HAP-1 (cell line): ENCODE results near the gene ARL5A.
"Not testable (repeated sequence)": the region's sequence is repeated elsewhere in the genome, so short reads cannot be mapped to it uniquely, and the experiment has no call there.

Experiments
- DNase-seq, 2 experiments: peaks; one replicate each; pipeline ENCODE4 v3.0.0-alpha.2; 2016 to 2020; ENCODE audit warnings: low spot score in 2 of 2
- H3K27me3 ChIP-seq: fragments of 250-450 bp; sonication (Bioruptor Pico); 2 replicates; pipeline ENCODE4 v1.5.1; 2020; ENCODE audit warnings: low read depth, mild to moderate bottlenecking, moderate library complexity
- H3K36me3 ChIP-seq: fragments of 250-450 bp; sonication (Bioruptor Pico); replicated peaks from 2 replicates; pipeline ENCODE4 v1.5.1; 2020; ENCODE audit warnings: mild to moderate bottlenecking
- H3K4me1 ChIP-seq: fragments of 250-450 bp; sonication (Bioruptor Pico); 2 replicates; pipeline ENCODE4 v1.5.1; 2020; ENCODE audit warnings: mild to moderate bottlenecking
- H3K4me3 ChIP-seq: fragments of 250-450 bp; sonication (Bioruptor Pico); 2 replicates; pipeline ENCODE4 v1.5.1; 2020; ENCODE audit warnings: mild to moderate bottlenecking, moderate library complexity
- H3K9me3 ChIP-seq: fragments of 250-450 bp; sonication (Bioruptor Pico); 2 replicates; pipeline ENCODE4 v1.5.1; 2020; ENCODE audit warnings: mild to moderate bottlenecking, moderate library complexity
- in situ Hi-C: fragments of 300-500 bp; cut with MboI; formaldehyde crosslinking; loops from 3 replicates; pipeline ENCODE4 v1.14.3; 2020; ENCODE audit warnings: low sequenced_read_pairs, inconsistent platforms, mixed read lengths

The ARL5A gene

DNA sequence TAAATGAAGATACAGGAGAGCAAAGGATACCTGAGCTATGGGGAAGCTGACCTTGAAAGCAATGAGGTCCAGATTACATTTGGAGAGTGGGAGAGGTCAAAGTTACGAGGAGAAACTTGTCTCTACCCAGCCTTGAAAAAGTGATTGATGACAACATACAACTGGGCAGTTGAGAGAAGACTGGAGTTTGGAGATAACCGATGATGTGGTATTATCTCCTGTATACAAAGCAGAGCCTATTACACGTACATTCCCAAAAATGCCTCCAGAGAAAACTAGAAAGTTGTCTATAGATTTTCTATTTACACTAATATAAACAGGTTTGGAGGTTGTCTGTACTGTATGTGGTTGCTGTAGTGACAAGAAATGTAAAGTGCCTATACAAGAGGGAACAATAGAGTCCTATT, 28.3 kb downstream of the ARL5A start:
- peaks cover 13% of the 10 kb centered on the region for H3K4me1 ChIP-seq
- H3K36me3 ChIP-seq = peaks cover 8% of the 10 kb centered on the region
- in situ Hi-C loops = no loop called here
- no peaks in the 10 kb centered on the region for H3K27me3 ChIP-seq
- no peak for DNase-seq
- H3K9me3 ChIP-seq = no peaks in the 10 kb centered on the region
- no peak overlapping the region for H3K4me3 ChIP-seq

DNA sequence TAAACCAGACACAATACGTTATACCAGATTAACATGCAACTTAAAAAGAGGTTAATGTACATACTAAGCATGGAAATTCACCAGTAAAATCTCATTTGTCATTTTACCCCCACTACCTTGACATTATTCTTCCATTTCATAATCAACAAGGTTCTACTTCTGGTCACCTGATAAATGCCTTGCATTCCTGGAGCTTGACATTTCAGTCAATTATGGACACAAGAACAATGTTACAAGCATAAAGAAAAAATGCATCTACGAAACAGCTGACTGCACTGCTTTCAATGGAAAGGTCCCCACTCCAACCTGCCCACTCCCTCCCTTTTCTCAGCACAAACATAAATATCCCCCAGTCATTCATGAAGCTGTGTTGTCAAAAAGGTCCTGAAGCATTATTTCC, 31.4 kb downstream of the ARL5A start:
- Histone ChIP-seq H3K9me3 (no peaks in the 10 kb centered on the region), H3K27me3 (no peaks in the 10 kb centered on the region), H3K4me1 (peaks cover 13% of the 10 kb centered on the region), H3K36me3 (no peaks in the 10 kb centered on the region), H3K4me3 (no peak overlapping the region)
- in situ Hi-C loops = no loop called here
- DNase-seq = no peak

DNA sequence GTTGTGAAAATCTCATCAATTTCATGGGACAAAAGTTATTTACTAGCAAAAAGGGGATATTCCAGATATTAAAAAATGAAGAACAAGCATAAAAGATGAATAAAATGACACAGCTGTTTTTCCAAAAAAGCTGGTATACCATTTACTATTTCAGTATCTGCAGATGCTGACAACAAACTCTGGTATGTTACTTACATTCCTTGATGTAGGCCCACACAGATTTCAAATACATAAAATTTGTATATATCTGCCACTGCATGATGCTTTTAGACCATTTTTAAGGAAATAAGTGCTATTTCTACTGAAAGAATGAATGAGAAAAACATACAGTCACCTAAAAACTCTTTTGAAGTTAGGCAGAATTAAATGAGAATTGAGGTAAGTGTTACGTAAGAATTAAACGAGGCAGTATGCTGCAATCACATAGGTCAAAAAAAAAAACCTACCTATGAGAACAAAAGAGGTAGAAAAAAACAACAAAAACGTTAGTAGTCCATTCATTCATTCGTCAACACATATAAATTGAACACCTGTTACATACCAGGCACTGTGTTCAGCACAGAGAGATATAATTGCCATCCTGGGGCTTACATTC, 32.5 kb downstream of the ARL5A start:
- H3K9me3 ChIP-seq = no peaks in the 10 kb centered on the region
- in situ Hi-C loops = no loop called here
- H3K4me3 ChIP-seq = no peak overlapping the region
- DNase-seq = no peak
- no peaks in the 10 kb centered on the region; the same call in 1 of the 2 replicates for H3K36me3 ChIP-seq
- peaks cover 12% of the 10 kb centered on the region for H3K4me1 ChIP-seq
- H3K27me3 ChIP-seq = no peaks in the 10 kb centered on the region

DNA sequence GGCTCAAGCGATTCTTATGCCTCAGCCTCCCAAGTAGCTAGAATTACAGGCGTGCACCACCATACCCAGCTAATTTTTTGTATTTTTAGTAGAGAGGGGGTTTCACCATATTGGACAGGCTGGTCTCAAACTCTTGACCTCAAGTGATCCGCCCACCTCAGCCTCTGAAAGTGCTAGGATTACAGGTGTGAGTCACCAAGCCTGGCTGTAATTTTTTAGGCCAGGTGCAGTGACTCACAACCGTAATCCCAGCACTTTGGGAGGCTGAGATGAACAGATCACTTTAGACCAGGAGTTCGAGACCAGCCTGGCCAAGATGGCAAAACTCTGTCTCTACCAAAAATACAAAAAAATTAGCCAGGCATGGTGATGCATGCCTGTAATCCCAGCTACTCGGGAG, 33.8 kb downstream of the ARL5A start:
- not testable (repeated sequence) for H3K27me3 ChIP-seq

DNA sequence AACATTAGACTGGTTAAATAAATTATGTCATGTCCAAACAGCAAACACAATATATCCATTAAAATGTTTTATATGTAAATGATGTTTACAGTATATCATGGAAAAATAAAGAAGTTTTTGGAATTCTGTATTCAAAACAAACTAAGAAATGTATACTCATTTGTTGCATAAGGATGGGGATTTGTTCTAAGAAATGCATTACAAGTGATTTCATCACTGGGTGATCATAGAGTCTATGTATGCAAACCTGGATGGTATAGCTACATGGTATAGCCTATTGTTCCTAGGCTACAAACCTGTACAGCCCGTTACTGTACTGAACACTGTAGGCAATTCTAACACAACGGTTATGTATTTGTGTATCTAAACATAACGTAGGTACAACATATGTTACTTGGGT, 35.1 kb downstream of the ARL5A start:
- Histone ChIP-seq H3K4me1 (peaks cover 7% of the 10 kb centered on the region), H3K9me3 (no peaks in the 10 kb centered on the region), H3K27me3 (no peaks in the 10 kb centered on the region), H3K36me3 (no peaks in the 10 kb centered on the region; the same call in 1 of the 2 replicates), H3K4me3 (no peak overlapping the region)
- no peak for DNase-seq
- in situ Hi-C loops = no loop called here

More for the DNA sequence above, 33.8 kb downstream of the ARL5A start:
- in situ Hi-C loops, H3K9me3 ChIP-seq, H3K4me1 ChIP-seq, DNase-seq, H3K4me3 ChIP-seq, H3K36me3 ChIP-seq: not testable (repeated sequence)

DNA sequence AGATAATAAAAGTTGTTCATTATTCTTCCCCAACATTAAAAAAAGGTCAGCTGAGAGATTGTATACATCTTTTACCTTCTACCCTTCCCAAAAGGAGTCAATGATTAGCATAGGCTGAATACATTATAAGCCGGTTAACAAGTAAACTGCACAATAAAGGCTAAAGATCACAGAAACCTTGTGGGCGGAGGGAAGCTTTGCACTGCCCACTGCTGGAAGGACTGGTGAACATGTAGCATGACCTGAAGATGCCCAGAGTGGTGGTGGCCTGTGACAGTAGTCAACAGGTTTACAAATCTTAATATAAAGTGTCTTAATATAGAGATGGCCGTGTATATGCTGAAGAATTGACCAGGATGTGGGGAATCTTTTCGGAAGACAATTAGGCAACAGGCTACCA, 35.6 kb downstream of the ARL5A start:
- Histone ChIP-seq H3K9me3 (no peaks in the 10 kb centered on the region), H3K4me1 (peaks cover 7% of the 10 kb centered on the region), H3K27me3 (no peaks in the 10 kb centered on the region), H3K4me3 (no peak overlapping the region), H3K36me3 (peaks cover 3% of the 10 kb centered on the region)
- in situ Hi-C loops = no loop called here
- no peak for DNase-seq

DNA sequence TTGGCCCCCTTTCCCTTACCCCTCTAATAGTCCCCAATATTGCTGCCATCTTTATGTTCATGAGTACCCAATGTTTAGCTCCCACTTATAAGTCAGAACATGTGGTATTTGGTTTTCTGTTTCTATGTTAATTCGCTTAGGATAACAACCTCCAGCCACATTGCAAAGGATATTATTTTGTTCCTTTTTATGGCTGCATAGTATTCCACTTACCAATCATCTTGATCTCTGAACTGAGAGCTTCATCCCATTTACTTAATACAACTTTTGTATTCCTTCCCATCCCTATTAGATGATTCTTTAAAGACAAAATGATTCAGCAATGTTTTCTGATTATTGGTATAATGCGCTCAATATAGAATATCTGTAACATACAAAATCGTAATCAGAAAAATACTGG, 36.7 kb downstream of the ARL5A start:
- in situ Hi-C loops = no loop called here
- no peak for DNase-seq
- no peak overlapping the region for H3K4me3 ChIP-seq
- peaks cover 4% of the 10 kb centered on the region for H3K36me3 ChIP-seq
- no peaks in the 10 kb centered on the region for H3K9me3 ChIP-seq
- H3K27me3 ChIP-seq = no peaks in the 10 kb centered on the region
- H3K4me1 ChIP-seq = no peaks in the 10 kb centered on the region

DNA sequence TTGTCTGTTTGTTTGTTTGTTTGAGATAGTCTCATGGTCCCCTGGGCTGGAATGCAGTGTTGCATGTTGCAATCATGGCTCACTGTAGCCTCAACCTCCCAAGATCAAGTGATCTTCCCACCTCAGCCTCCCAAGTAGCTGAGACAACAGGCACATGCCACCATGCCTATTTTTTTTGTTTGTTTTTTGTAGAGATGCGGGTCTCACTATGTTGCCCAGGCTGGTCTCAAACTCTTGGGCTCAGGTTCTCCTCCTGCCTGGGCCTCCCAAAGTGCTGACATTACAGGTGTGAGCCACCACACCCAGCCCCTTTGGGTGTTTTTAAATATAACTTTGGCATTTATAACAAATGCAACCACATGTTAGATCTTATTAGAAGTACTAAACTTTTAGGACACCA, 37.5 kb downstream of the ARL5A start:
- Histone ChIP-seq H3K9me3 (no peaks in the 10 kb centered on the region), H3K4me3 (no peak overlapping the region), H3K27me3 (no peaks in the 10 kb centered on the region), H3K4me1 (no peaks in the 10 kb centered on the region), H3K36me3 (peaks cover 4% of the 10 kb centered on the region)
- no peak for DNase-seq
- in situ Hi-C loops = no loop called here

DNA sequence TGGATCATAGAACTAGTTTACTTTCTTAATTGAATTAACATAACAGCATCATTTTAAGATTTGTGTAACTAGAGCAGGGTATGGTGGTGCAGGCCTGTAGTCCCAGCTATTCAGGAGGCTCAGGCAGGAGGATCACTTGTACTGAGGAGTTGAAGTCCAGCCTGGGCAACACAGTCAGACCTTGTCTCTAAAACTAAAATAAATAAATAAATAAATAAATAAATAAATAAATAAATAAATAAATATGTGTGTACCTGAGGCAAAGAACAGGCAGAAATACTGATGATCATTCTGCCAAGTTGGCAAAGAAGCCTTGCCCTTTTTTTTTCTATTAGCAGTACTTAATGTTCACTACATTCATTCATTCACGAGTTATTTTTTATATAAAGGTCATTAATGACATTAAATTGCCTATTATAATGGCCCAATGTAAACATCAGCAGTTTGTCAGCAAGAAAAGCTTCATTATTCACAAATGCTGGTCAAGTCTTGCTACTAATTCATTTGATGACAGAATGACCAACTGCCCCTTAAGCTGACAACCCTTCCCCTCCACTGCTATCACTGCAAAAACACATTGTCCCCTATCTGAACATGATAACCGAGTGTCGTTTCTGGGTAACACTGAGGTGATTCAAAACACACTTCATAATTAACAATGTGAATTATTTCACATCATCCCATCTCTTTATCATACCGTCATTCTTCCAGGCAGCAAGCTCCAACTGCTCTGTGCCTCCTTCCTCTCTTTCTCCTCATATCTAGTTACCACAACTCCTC, 39.0 kb downstream of the ARL5A start:
- in situ Hi-C loops = no loop called here

DNA sequence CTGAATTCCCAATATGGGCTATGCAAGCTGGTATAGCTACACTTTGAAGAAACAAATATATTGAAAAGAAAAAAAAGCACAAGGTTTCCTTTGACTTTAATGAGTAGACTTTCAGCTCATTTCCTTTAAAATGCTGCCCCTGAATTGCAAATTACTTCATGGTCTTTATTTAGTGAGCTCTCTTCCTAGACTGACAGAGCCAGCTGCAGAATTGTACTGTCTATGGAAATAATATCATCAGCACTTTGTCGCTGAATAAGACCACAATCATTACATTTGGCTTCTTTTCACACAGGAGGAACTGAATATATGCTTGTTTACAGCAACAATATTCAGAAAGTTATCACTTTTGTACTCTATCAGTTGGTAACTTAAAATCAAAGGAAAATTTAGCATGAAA, 41.7 kb downstream of the ARL5A start:
- in situ Hi-C loops = no loop called here
- H3K36me3 ChIP-seq = peaks cover 11% of the 10 kb centered on the region
- no peak overlapping the region for H3K4me3 ChIP-seq
- DNase-seq = no peak
- H3K27me3 ChIP-seq = no peaks in the 10 kb centered on the region
- H3K9me3 ChIP-seq = no peaks in the 10 kb centered on the region
- H3K4me1 ChIP-seq = no peaks in the 10 kb centered on the region

More for the DNA sequence above, 39.0 kb downstream of the ARL5A start:
- peaks cover 7% of the 10 kb centered on the region for H3K36me3 ChIP-seq
- no peaks in the 10 kb centered on the region for H3K27me3 ChIP-seq
- H3K9me3 ChIP-seq = no peaks in the 10 kb centered on the region
- DNase-seq = no peak
- H3K4me1 ChIP-seq = no peaks in the 10 kb centered on the region
- no peak overlapping the region for H3K4me3 ChIP-seq

DNA sequence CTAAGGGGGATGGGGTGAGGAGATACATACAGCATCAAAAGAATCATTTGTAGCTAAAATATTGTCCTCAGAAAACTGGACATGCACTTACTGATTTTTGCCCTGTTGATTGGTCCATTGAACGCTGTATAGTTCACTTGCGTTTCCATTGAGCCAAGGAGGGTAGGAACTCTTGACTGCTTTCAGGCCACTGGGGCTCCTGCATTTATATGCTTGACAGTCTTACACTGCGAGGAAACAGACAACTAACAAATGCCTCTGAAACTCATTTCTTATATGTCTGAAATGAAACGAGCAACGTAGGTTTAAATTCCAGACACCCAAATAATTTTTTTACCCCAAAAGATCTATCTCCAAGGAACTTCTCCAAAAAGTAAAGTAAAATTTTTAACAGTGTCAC, 42.1 kb downstream of the ARL5A start:
- H3K4me3 ChIP-seq = no peak overlapping the region
- peaks cover 11% of the 10 kb centered on the region for H3K36me3 ChIP-seq
- H3K27me3 ChIP-seq = no peaks in the 10 kb centered on the region
- H3K9me3 ChIP-seq = no peaks in the 10 kb centered on the region
- no peaks in the 10 kb centered on the region for H3K4me1 ChIP-seq
- no peak for DNase-seq
- in situ Hi-C loops = no loop called here

DNA sequence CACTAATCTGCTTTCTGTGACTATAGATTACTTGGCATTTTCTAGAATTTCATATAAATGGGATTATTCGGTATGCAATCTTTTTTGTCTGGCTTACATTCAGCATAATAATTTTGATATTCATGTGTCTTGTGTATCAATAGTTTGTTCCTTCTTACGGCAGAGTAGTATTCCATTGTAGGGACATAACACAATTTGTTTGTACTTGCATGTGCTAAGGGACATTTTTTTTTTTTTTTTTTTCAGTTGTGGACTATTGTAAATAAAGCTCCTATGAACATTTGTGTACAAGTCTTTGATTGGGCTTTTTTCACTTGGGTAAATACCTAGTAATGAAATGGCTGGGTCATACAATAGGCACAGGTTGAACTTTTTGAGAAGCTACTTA, 45.1 kb downstream of the ARL5A start:
- no peaks in the 10 kb centered on the region for H3K4me1 ChIP-seq
- H3K9me3 ChIP-seq = no peaks in the 10 kb centered on the region
- no peak overlapping the region for H3K4me3 ChIP-seq
- in situ Hi-C loops = no loop called here
- peaks cover 11% of the 10 kb centered on the region for H3K36me3 ChIP-seq
- no peaks in the 10 kb centered on the region for H3K27me3 ChIP-seq
- no peak for DNase-seq

DNA sequence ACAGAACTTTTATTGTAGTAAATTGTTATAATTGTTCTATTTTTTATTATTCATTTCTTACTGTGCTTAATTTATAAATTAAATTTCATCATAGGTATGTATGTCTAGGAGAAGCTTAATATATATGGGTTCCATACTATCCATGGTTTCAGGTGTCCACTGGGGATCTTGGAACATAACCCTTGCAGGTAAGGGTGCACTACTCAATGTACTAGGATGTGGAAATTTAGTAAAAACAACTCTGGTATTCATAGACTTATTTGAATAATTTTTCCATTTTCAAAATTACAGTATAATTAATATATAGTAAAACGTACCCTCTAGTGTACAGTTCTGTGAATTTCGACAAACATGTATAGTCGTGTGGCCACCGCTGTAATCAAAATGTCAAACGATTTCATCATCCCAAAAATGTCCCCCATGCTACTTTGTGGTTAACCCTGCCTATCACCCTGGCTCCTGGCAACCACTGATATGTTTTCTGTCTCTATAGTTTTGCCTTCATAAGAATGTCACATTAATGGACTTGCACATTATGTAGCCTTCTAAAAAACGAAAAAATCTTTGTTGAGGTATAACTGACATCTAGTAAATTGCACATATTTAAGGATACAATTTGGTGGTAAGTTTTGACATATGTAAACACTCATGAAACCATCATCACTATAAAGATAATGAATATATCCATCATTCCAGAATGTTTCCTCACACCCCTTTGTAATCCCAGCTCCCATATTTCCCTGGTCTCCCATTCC, 45.7 kb downstream of the ARL5A start:
- H3K27me3 ChIP-seq = no peaks in the 10 kb centered on the region
- no peaks in the 10 kb centered on the region for H3K9me3 ChIP-seq
- peaks cover 7% of the 10 kb centered on the region; the same call in 1 of the 2 replicates for H3K36me3 ChIP-seq
- H3K4me3 ChIP-seq = no peak overlapping the region
- no peaks in the 10 kb centered on the region for H3K4me1 ChIP-seq
- in situ Hi-C loops = no loop called here
- no peak for DNase-seq

DNA sequence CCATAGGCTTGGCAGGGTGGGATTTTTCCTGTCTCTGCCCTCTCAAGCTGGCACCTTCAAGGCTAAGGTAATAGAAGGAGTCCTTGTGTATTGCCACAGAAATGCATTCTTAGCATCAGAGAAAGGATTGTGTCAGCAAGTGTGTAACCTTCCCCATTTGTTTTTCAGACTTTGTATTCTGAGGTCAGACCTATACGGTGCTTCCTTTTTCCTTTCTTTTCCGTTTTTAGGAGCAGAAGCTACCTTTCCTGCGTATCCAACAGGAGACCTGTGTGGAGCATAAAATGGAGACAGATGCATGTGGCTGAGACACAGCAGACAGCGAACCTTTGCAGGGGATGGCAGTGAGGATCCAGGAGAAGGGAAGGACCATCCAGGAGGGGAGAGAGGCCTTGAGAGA, 46.6 kb downstream of the ARL5A start:
- DNase-seq = no peak
- Histone ChIP-seq H3K4me1 (no peaks in the 10 kb centered on the region), H3K27me3 (no peaks in the 10 kb centered on the region), H3K9me3 (no peaks in the 10 kb centered on the region), H3K36me3 (peaks cover 7% of the 10 kb centered on the region; the same call in 1 of the 2 replicates), H3K4me3 (no peak overlapping the region)
- in situ Hi-C loops = no loop called here
